ENCODE measurements around the gene IL17RB. TPM values are rescaled to one million over a fixed set of nuclear protein-coding genes. Genes with fewer than 3 reads are reported as not detected.

IL17RB gene
- total and polyA plus RNA-seq, 12 donors: 0.16 to 7.7 (median 0.67) TPM; not detected in 2

- Histone ChIP-seq H3K4me3 (no peak overlapping the region), H3K36me3 (no peaks in the 10 kb centered on the region), H3K9me3 (peaks cover 0 to 8% (median 0%) of the 10 kb centered on the region in 11 donors), H3K27ac (no peak overlapping the region), H3K4me1 (no peaks in the 10 kb centered on the region), H3K27me3 (peaks cover 5 to 46% (median 16%) of the 10 kb centered on the region in 7 donors)
- intact Hi-C loops (cut with DNase I): no loop called here
- DNase-seq (no peak), ATAC-seq (no peak)
- WGBS, 2 donors: 85 to 88% methylated on average over 8 of the region's 8 CpGs
- no peak for TF ChIP-seq CTCF (IDR thresholded peaks at IDR 0.05)
Measured at GRCh38 chr3:53913401-53913800, 67.0 kb downstream of the IL17RB start.

Other genes with a start within 250 kb of the IL17RB start
- 10 to 100 TPM in 2 of 10 donors, 1 to 10 TPM in 8; 1.1 to 17.5 (median 2.8) TPM for gene CHDH, start 149 bp upstream of the IL17RB start, total RNA-seq
- 1 to 10 TPM in 1 of 2 donors, under 1 TPM in 1; 0.29 to 1.7 TPM for gene CHDH, start 149 bp upstream of the IL17RB start, polyA plus RNA-seq
- gene ACTR8, start 35.6 kb downstream of the IL17RB start, total RNA-seq: 10 to 100 TPM; 24.1 to 48.4 (median 42.3) TPM
- gene ACTR8, start 35.6 kb downstream of the IL17RB start, polyA plus RNA-seq: 10 to 100 TPM; 10.8 to 14.2 TPM
- 100 to 1,000 TPM in 6 of 10 donors, 10 to 100 TPM in 4; 90.9 to 146 (median 101) TPM for gene SELENOK, start 45.3 kb downstream of the IL17RB start, total RNA-seq
- gene SELENOK, start 45.3 kb downstream of the IL17RB start, polyA plus RNA-seq: 100 to 1,000 TPM; 225 to 243 TPM

Data from heart right ventricle (tissue), 16 donors.